Nephron progenitor cell (in vitro differentiated cells): ENCODE results near the gene HOXD13.

Experiments used
- DNase-seq: peaks from one replicate; pipeline ENCODE4 v3.0.0; 2021
- H3K27ac Mint-ChIP-seq: 2 replicates; pipeline ENCODE4 v1.8.0; 2021; ENCODE audit warnings: mild to moderate bottlenecking, moderate library complexity, mixed read lengths
- H3K27me3 Mint-ChIP-seq: 2 replicates; pipeline ENCODE4 v1.8.0; 2021; ENCODE audit warnings: mild to moderate bottlenecking, low read depth, mixed read lengths; ENCODE audit not compliant: poor library complexity
- H3K36me3 Mint-ChIP-seq: 2 replicates; pipeline ENCODE4 v1.8.0; 2021; ENCODE audit warnings: low read depth, mixed read lengths
- H3K4me1 Mint-ChIP-seq: 2 replicates; pipeline ENCODE4 v1.8.0; 2021; ENCODE audit warnings: mixed read lengths
- H3K4me3 Mint-ChIP-seq: 2 replicates; pipeline ENCODE4 v1.8.0; 2021; ENCODE audit warnings: mild to moderate bottlenecking, moderate library complexity, mixed read lengths
- H3K9me3 Mint-ChIP-seq: 2 replicates; pipeline ENCODE4 v1.8.0; 2021; ENCODE audit warnings: mild to moderate bottlenecking, moderate library complexity, mixed read lengths
- TF ChIP-seq, protein P1 (sequence below): fragments of 200-600 bp; sonication (generic); IDR thresholded peaks from 2 replicates; pipeline ENCODE4 v1.5.0; 2021; ENCODE audit warnings: antibody characterized with exemption

Gene HOXD13

DNA sequence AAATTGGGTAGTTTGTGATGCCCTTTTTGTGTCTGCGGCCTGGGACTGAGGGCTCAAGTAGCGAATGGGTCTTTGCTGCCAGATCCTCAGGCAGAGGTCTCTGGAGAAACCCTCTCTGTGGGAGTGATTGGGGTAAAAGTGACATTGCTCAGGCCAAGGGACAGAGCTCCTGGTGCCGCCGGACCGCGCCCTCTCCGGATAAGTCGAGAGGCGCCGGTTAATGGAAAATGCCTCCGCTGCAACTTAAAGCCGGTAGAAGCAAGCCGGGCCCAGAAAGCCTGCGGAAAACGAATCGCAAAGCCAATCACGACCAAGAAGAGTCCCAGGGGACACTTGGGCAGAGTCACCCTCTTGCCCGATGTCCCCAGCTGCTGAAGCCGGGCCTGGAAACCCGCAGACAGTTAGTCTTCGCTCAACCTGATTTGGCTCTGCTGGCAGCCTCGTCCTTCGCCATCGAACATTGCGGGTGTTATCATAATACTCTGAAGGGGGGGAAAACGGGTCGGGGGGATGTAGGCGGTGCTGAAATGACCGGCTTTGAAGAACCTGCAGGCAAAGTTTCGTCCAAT lies 6.7 kb downstream of the HOXD13 start:
- H3K27me3 Mint-ChIP-seq: peaks cover 100% of the 10 kb centered on the region
- no peaks in the 10 kb centered on the region for H3K36me3 Mint-ChIP-seq
- no peak overlapping the region for H3K27ac Mint-ChIP-seq
- TF ChIP-seq, protein P1, sequence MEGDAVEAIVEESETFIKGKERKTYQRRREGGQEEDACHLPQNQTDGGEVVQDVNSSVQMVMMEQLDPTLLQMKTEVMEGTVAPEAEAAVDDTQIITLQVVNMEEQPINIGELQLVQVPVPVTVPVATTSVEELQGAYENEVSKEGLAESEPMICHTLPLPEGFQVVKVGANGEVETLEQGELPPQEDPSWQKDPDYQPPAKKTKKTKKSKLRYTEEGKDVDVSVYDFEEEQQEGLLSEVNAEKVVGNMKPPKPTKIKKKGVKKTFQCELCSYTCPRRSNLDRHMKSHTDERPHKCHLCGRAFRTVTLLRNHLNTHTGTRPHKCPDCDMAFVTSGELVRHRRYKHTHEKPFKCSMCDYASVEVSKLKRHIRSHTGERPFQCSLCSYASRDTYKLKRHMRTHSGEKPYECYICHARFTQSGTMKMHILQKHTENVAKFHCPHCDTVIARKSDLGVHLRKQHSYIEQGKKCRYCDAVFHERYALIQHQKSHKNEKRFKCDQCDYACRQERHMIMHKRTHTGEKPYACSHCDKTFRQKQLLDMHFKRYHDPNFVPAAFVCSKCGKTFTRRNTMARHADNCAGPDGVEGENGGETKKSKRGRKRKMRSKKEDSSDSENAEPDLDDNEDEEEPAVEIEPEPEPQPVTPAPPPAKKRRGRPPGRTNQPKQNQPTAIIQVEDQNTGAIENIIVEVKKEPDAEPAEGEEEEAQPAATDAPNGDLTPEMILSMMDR: no peak
- DNase-seq: peak; percentile 17
- H3K4me1 Mint-ChIP-seq: peaks cover 47% of the 10 kb centered on the region
- H3K4me3 Mint-ChIP-seq: peak overlapping the region; percentile 60
- no peaks in the 10 kb centered on the region for H3K9me3 Mint-ChIP-seq

DNA sequence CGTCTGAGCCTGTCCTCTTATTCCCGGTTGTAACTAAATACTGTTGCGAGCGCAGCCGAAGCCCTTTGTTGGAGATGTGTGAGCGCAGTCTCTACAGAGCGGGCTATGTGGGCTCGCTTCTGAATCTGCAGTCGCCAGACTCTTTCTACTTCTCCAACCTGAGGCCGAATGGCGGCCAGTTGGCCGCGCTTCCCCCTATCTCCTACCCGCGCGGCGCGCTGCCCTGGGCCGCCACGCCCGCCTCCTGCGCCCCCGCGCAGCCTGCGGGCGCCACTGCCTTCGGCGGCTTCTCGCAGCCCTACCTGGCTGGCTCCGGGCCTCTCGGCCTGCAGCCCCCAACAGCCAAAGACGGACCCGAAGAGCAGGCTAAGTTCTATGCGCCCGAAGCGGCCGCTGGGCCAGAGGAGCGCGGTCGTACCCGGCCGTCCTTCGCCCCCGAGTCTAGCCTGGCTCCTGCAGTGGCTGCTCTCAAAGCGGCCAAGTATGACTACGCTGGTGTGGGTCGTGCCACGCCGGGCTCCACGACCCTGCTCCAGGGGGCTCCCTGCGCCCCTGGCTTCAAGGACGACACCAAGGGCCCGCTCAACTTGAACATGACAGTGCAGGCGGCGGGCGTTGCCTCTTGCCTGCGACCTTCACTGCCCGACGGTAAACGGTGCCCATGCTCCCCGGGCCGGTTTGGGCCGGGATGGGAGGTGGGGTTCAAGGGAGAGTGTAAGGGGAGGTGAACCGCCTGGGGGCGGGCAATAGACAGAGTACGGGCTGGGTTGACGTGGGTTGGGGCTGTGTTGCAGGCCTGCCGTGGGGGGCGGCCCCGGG lies 7.4 kb downstream of the HOXD13 start, which contains the start of gene HOXD12:
Gene HOXD12 (plus strand): TSS at position 68 of the 819 bp plus-strand sequence. CDS start 7 bp downstream, at position 75.
- Mint-ChIP-seq H3K27me3 (peaks cover 100% of the 10 kb centered on the region), H3K4me3 (peak within 1 kb of the TSS; percentile 60), H3K9me3 (no peaks in the 10 kb centered on the region), H3K4me1 (peaks cover 54% of the 10 kb centered on the region), H3K27ac (no peak within 1 kb of the TSS), H3K36me3 (no peaks in the 10 kb centered on the region)
- TF ChIP-seq, protein P1: no peak
- no peak for DNase-seq

DNA sequence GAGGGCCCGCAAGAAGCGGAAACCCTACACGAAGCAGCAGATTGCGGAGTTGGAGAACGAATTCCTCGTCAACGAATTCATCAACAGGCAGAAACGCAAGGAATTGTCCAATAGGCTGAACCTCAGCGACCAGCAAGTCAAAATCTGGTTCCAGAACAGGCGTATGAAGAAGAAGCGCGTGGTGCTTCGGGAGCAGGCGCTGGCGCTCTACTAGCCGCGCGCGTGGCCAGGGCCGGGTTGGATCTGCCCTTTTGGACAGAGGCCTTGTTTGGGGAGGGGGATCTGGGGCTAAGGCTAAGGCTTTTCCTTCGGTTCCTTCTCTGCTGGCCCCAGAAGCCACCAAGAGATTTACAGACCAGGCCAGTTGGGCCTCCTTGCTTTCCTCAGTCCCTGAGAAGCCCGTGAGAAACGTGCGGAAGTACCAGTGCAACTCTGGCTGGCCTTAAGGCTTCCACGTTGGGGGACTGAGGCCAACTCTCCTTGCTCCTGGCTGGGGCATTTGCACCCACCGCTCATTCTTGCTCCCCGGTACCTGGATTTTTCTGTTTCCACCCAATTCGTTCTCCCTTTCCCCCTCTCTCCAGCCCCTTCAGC lies 8.1 kb downstream of the HOXD13 start:
- H3K4me1 Mint-ChIP-seq: peaks cover 61% of the 10 kb centered on the region
- TF ChIP-seq, protein P1: no peak
- no peak overlapping the region for H3K27ac Mint-ChIP-seq
- peaks cover 100% of the 10 kb centered on the region for H3K27me3 Mint-ChIP-seq
- DNase-seq: peak; percentile 27
- H3K36me3 Mint-ChIP-seq: no peaks in the 10 kb centered on the region
- H3K9me3 Mint-ChIP-seq: no peaks in the 10 kb centered on the region
- peak overlapping the region; percentile 43 for H3K4me3 Mint-ChIP-seq

DNA sequence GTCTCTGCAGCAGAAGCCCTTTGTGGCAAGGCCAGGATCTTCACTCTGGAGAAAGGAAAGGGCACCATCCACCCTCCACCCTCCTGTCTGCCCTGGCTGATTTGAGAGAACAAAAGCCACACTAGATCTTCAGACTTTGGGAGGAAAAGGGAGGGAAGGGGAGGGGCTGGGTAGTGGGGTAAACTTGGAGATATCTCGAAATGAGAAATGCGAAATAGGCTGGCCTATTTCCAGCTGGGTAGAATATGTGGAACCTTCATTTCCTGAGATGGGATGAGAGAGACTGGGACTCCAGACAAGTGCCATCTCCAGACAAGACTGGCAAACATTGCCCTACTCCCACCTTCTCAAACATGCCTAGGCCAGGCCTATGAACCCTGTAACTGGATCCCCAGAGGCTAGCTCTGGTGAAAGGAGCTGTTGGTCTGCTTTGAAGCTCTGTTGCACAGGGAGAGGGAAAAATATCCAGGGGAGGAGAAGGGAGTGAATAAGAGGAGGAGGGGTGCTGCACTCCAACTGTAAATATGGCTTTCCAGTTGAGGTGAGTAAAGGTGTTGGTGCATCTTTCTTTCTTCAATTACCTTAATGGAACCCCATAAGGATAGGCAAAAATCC lies 8.8 kb downstream of the HOXD13 start:
- H3K36me3 Mint-ChIP-seq: no peaks in the 10 kb centered on the region
- peak overlapping the region; percentile 43 for H3K4me3 Mint-ChIP-seq
- no peaks in the 10 kb centered on the region for H3K9me3 Mint-ChIP-seq
- no peak for DNase-seq
- peaks cover 100% of the 10 kb centered on the region for H3K27me3 Mint-ChIP-seq
- TF ChIP-seq, protein P1: no peak
- no peak overlapping the region for H3K27ac Mint-ChIP-seq
- H3K4me1 Mint-ChIP-seq: peaks cover 68% of the 10 kb centered on the region

DNA sequence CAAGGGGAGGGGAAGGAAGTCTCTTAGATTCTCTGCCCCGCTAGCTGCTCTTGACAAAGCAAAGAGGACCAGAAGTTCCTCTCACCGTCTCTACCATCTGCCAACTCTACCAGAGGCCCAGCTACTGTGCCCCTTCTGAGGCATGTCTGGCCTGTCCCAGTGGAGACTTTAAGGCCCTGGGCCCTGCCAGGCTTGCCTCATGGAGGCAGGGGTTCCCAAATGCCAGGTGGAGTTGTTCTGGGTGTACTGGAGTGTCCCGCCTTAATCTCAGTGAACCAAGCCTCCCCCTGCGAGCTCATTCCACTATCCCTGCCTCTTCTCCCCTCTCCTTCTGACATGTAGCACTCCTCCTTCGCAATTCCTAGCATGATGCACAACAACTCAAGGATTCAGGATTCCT lies 9.3 kb downstream of the HOXD13 start:
- Mint-ChIP-seq H3K4me1 (peaks cover 66% of the 10 kb centered on the region), H3K4me3 (no peak overlapping the region), H3K9me3 (no peaks in the 10 kb centered on the region), H3K36me3 (no peaks in the 10 kb centered on the region), H3K27ac (no peak overlapping the region), H3K27me3 (peaks cover 97% of the 10 kb centered on the region)
- TF ChIP-seq, protein P1: no peak
- DNase-seq: no peak
